Left renal pelvis (tissue), 4 donors: ENCODE data around the gene KRT6A. TPM values are rescaled to one million over a fixed set of nuclear protein-coding genes. Genes with fewer than 3 reads are reported as not detected.
"Not testable (repeated sequence)": the region's sequence is repeated elsewhere in the genome, so short reads cannot be mapped to it uniquely, and the experiment has no call there.

ENCODE experiments used
- DNase-seq, 4 donors: peaks; one replicate each; pipeline ENCODE4 v3.0.0-alpha.2; 2013; ENCODE audit warnings: low read depth in 4 of 4, low spot score in 3 of 4
- polyA plus RNA-seq, 4 donors: library from polyadenylated mRNA; unstranded; fragments of 120-200 nt; gene quantifications; one replicate each; pipeline ENCODE4 v1.2.1, GENCODE V29; 2013; ENCODE audit not compliant: insufficient read length in 4 of 4

The KRT6A gene
- polyA plus RNA-seq, 4 donors = 0.07 TPM; not detected in 3

GRCh38 chr12:52477651-52478050 lies 15.4 kb downstream of the KRT6A start:
- no peak for DNase-seq

GRCh38 chr12:52474212-52474611 lies 18.8 kb downstream of the KRT6A start:
- no peak for DNase-seq

DNA sequence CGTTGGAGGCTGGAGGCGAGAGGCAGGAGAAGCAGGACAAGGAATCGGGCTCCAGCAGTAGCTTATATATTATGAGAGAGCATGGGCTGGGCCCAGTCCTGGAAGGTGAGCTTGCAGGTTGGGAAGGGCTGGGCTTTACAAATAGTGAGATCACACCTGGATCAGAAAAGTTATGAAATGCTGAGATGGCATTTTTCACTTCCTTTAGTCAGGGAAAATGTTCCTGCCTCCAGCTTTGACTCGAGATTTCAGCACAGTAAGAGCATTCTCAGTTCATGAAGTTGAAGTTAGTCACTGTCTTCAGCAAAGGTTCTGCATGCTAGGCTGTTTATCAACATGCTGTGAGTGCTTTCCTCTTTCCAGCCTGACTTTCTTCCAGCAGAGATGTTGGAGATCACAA lies 19.3 kb downstream of the KRT6A start, which contains the start of gene KRT6C:
KRT6C (minus strand) TSS at position 38 of the 400 bp plus-strand sequence. CDS start 68 bp downstream, outside the sequence.
- no peak for DNase-seq

DNA sequence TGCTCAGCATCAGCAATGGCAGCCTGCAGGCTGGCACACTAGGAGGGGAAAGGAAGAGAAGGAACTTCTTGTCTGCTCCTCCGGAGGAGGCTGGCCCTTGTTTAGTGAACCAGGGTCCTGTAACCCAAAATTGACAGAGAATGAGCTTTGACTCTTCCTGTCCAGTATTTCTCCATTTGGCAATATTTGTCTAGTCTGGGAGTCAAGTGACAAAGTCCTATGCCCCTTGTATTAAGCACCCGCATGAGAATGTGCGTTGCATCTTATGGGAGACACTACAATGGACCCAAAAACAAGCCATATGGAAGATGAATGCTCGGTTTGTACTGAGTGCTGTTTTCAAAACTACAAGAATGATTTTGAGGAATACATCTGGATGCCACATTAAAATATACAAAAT lies 23.2 kb downstream of the KRT6A start:
- no peak for DNase-seq

GRCh38 chr12:52464897-52465296 lies 28.2 kb downstream of the KRT6A start:
- DNase-seq = no peak

- no peak for DNase-seq
Measured at GRCh38 chr12:52461693-52462092, 31.4 kb downstream of the KRT6A start.

GRCh38 chr12:52458861-52459260 lies 34.2 kb downstream of the KRT6A start:
- no peak for DNase-seq

GRCh38 chr12:52455821-52456220 lies 37.2 kb downstream of the KRT6A start:
- DNase-seq = no peak

- no peak for DNase-seq
Measured at GRCh38 chr12:52454411-52455201, 38.5 kb downstream of the KRT6A start.

DNA sequence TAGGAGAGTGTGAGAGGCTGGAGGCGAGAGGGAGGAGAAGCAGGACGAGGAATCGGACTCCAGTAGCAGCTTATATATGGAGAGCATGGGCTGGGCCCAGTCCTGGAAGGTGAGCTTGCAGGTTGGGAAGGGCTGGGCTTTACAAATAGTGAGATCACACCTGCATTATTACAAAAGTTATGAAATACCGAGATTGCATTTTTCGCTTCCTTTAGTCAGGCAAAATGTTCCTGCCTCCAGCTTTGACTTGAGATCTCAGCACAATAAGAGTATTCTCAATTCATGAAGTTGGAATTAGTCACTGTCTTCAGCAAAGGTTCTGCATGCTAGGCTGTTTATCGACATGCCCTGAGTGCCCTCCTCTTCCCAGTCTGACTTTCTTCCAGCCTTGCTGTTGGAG lies 41.0 kb downstream of the KRT6A start, which contains the start of gene KRT6B:
KRT6B (minus strand) TSS at position 46 of the 400 bp plus-strand sequence. CDS start 68 bp downstream, outside the sequence.
- DNase-seq = no peak

GRCh38 chr12:52448228-52448627 lies 44.8 kb downstream of the KRT6A start:
- no peak for DNase-seq

DNA sequence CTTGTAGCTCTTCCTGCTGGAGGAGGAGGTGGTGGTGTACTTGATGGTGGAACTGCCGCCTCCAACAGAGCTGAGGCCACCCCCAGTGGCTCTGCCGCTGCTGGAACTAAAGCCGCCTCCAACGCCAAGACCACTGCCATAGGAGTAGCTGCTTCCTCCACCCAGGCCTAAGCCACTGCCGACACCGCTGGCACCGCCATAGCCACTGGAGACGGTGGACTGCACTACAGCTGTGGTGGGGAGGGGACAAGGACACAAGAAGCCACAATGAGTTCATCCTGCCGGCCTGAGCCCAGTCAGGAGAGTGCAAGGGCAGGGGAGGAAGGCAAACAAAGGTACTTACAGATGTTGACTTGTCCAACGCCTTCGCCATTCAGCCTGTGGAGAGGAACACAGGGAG lies 45.9 kb downstream of the KRT6A start:
- not testable (repeated sequence) for DNase-seq

- DNase-seq = no peak
Measured at GRCh38 chr12:52446367-52447045, 46.6 kb downstream of the KRT6A start.

- DNase-seq = no peak
Measured at GRCh38 chr12:52445876-52446275, 47.2 kb downstream of the KRT6A start.

DNA sequence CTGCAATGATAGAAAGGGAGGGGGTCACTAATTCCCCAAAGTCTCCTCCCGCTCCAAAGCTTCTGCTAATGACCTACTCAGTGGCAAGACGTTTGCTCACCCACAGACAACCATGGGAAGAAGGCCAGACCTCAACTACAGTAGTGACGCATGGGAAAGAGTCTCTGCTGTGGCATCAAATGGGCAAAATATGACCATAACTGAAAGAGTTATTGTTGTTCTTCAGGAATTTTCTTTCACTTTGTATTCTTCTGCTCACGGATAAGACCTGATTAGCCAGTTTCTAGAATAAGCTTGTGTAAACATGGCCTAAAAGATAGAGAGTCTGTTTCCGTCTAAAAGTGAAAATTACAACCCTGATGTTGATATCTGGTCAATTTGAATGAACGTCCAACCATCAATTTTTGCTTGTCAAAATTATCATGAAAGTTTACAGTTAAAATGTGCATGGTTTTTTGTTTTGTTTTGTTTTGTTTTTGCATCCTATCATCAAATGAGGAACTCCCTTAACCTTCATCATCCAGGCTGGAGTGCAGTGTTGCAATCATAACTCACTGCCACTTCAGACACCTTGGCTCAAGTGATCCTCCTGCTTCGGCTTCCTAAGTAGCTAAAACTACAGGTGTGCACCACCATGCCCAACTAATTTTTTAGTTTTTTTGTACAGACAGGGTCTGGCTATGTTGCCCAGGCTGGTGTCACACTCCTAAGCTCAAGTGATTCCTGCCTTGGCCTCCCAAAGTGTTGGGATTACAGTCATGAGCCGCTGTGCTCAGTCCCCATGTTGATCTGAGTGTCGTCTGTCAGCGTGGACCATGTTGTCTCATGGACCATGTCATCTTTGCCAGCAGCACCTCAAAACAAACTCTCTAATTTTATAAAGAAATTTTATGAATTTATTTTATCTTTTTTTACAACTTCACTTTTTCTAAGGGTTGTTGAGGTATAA lies 48.1 kb downstream of the KRT6A start:
- no peak for DNase-seq

- no peak for DNase-seq
Measured at GRCh38 chr12:52443966-52444365, 49.1 kb downstream of the KRT6A start.

- DNase-seq = no peak
Measured at GRCh38 chr12:52442600-52443061, 50.4 kb downstream of the KRT6A start.

DNA sequence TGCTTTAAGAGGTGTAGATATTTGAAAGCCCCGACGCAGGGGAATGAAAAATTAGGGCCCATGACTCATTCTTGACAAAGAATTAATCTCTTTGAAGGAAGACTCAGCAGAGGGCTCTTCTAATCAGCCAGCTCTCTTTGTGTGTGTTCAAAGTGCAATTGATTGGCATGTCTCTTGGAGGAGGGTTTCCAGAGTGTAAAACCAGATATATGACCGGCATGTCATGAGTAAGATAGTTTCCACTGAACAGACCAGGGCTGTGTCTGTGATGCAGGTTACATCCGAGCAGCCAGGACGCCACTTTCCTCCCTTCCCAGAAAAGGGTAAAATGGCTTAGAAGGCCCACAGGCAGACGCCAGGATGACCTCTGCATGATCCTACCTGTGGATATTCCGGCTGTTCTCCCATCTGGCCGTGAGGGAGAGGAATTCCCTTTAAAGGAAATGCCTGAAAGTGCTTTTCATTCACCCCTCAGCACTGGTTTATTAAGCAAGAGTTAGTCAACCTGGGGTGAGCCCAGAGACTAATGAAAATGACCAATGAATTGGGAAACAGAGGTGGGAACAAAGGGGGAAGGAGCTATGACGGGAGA lies 51.6 kb downstream of the KRT6A start:
- DNase-seq = no peak

GRCh38 chr12:52440821-52441319 lies 52.2 kb downstream of the KRT6A start:
- no peak for DNase-seq

- no peak for DNase-seq
Measured at GRCh38 chr12:52439845-52440244, 53.2 kb downstream of the KRT6A start.
